ENCODE data around the gene RASA2. TPM values are rescaled to one million over a fixed set of nuclear protein-coding genes. Genes with fewer than 3 reads are reported as not detected.

Gene RASA2
- total and polyA plus RNA-seq, 8 donors: 2.6 to 32.1 (median 10.9) TPM

GRCh38 chr3:141629976-141630375 lies 143.1 kb downstream of the RASA2 start:
- Histone ChIP-seq H3K27ac (no peak overlapping the region), H3K4me3 (no peak overlapping the region), H3K36me3 (no peaks in the 10 kb centered on the region), H3K9me3 (peaks cover 0 to 18% (median 15%) of the 10 kb centered on the region in 4 donors), H3K27me3 (no peaks in the 10 kb centered on the region), H3K4me1 (no peaks in the 10 kb centered on the region)
- DNase-seq: peak in 1 of 2 donors; percentile 55
- TF ChIP-seq POLR2AphosphoS5 (IDR thresholded peaks at IDR 0.05) (no peak), POLR2A (IDR thresholded peaks at IDR 0.05) (no peak), EP300 (IDR thresholded peaks at IDR 0.05) (no peak), CTCF (IDR thresholded peaks at IDR 0.05) (no peak)
- WGBS, 5 donors: 18 to 38% (median 24%) methylated on average over 9 of the region's 9 CpGs
- intact Hi-C loops (cut with DNase I; ENCODE audit: low total_unique reads): no loop called here

- Histone ChIP-seq H3K4me1 (no peaks in the 10 kb centered on the region), H3K36me3 (no peaks in the 10 kb centered on the region), H3K27me3 (no peaks in the 10 kb centered on the region), H3K4me3 (no peak overlapping the region), H3K27ac (no peak overlapping the region), H3K9me3 (peaks cover 0 to 17% (median 15%) of the 10 kb centered on the region in 4 donors)
- TF ChIP-seq CTCF (IDR thresholded peaks at IDR 0.05) (no peak), EP300 (IDR thresholded peaks at IDR 0.05) (no peak), POLR2AphosphoS5 (IDR thresholded peaks at IDR 0.05) (no peak), POLR2A (IDR thresholded peaks at IDR 0.05) (no peak)
- intact Hi-C loops (cut with DNase I; ENCODE audit: low total_unique reads): no loop called here
- no peak for DNase-seq
- WGBS, 5 donors: 66 to 87% (median 74%) methylated on average over 4 of the region's 4 CpGs
These were observed 146.1 kb downstream of the RASA2 start for GRCh38 chr3:141632779-141633374.

GRCh38 chr3:141642215-141642614 lies 155.4 kb downstream of the RASA2 start:
- TF ChIP-seq POLR2A (IDR thresholded peaks at IDR 0.05): no peak
- TF ChIP-seq POLR2AphosphoS5 (IDR thresholded peaks at IDR 0.05): no peak
- TF ChIP-seq CTCF (IDR thresholded peaks at IDR 0.05): no peak
- no peak for DNase-seq
- H3K27ac ChIP-seq: no peak overlapping the region
- 26 to 60% (median 38%) methylated on average over 2 of the region's 2 CpGs for WGBS, 5 donors
- intact Hi-C loops (cut with DNase I; ENCODE audit: low total_unique reads): no loop called here
- no peaks in the 10 kb centered on the region for H3K9me3 ChIP-seq
- peaks cover 0 to 6% (median 0%) of the 10 kb centered on the region in 4 donors for H3K4me1 ChIP-seq
- H3K36me3 ChIP-seq: no peaks in the 10 kb centered on the region
- no peaks in the 10 kb centered on the region for H3K27me3 ChIP-seq
- H3K4me3 ChIP-seq: no peak overlapping the region

- H3K27ac ChIP-seq: no peak overlapping the region
- intact Hi-C loops (cut with DNase I; ENCODE audit: low total_unique reads): no loop called here
- no peaks in the 10 kb centered on the region for H3K36me3 ChIP-seq
- no peaks in the 10 kb centered on the region for H3K27me3 ChIP-seq
- no peaks in the 10 kb centered on the region for H3K9me3 ChIP-seq
- peaks cover 0 to 6% (median 0%) of the 10 kb centered on the region in 4 donors for H3K4me1 ChIP-seq
- DNase-seq: no peak
- TF ChIP-seq CTCF (IDR thresholded peaks at IDR 0.05): no peak
- no peak for TF ChIP-seq EP300 (IDR thresholded peaks at IDR 0.05)
- no peak for TF ChIP-seq POLR2A (IDR thresholded peaks at IDR 0.05)
- TF ChIP-seq POLR2AphosphoS5 (IDR thresholded peaks at IDR 0.05): no peak
- H3K4me3 ChIP-seq: no peak overlapping the region
These were observed 156.6 kb downstream of the RASA2 start for GRCh38 chr3:141643391-141643790.

Data from stomach (tissue), 9 donors.